Epithelial cell of esophagus (primary cell): ENCODE results near the gene ATP7B.
"Not testable (repeated sequence)": the region's sequence is repeated elsewhere in the genome, so short reads cannot be mapped to it uniquely, and the experiment has no call there.

ENCODE experiments used
- DNase-seq: peaks from one replicate; pipeline ENCODE4 v3.0.0; 2010; ENCODE audit warnings: low read depth
- H3K4me3 ChIP-seq: 2 replicates; pipeline ENCODE4 v1.5.1; 2011; ENCODE audit warnings: mild to moderate bottlenecking, low read length, control low read depth
- TF ChIP-seq, protein P1 (sequence below): IDR thresholded peaks from 2 replicates; pipeline ENCODE4 v1.5.1; 2011; ENCODE audit warnings: low read depth, mild to moderate bottlenecking, low read length, control low read depth, inconsistent platforms; ENCODE audit not compliant: insufficient read depth; ENCODE audit errors: missing control alignments

The ATP7B gene

DNA sequence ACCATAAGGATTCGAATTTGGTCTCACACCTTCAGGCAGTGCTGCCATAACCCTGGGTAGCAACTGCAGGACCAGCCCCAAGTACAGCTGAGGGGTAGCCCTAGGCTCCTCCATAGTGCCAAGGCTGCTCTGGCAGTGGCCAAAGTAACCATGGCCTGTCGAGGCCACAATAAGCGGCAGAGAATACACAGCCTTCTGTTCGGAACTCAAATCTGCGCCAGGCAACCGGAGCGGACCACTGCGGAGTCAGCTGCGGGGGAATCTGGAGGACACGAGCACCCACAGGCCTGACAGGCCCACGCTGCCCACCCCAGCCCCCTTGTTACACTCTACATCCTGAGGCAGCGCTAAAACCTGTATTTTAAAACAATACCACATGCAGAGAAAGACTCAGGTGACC is 100.7 kb downstream of the ATP7B start:
- H3K4me3 ChIP-seq: no peak overlapping the region
- no peak for DNase-seq
- TF ChIP-seq, protein P1, sequence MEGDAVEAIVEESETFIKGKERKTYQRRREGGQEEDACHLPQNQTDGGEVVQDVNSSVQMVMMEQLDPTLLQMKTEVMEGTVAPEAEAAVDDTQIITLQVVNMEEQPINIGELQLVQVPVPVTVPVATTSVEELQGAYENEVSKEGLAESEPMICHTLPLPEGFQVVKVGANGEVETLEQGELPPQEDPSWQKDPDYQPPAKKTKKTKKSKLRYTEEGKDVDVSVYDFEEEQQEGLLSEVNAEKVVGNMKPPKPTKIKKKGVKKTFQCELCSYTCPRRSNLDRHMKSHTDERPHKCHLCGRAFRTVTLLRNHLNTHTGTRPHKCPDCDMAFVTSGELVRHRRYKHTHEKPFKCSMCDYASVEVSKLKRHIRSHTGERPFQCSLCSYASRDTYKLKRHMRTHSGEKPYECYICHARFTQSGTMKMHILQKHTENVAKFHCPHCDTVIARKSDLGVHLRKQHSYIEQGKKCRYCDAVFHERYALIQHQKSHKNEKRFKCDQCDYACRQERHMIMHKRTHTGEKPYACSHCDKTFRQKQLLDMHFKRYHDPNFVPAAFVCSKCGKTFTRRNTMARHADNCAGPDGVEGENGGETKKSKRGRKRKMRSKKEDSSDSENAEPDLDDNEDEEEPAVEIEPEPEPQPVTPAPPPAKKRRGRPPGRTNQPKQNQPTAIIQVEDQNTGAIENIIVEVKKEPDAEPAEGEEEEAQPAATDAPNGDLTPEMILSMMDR: no peak

DNA sequence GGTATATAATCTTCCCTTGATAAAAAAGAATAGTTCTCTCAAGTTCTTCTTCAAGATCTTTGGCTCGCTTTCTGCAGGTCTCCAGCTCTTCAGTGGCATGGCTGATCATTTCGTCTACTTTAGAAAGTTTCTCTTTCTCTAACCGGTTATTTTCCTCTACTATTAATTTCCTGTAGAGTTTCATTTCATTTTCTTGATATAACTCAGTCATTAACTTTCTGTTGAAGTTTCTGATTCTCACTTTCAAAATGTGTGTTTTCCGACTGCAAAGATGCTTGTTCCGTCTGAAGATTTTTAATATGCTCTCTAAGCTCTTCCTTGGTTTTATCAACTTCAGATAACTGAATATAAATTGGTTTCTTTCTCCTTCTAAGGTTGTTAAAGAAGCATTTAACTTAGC is 102.0 kb downstream of the ATP7B start:
- not testable (repeated sequence) for DNase-seq, H3K4me3 ChIP-seq

DNA sequence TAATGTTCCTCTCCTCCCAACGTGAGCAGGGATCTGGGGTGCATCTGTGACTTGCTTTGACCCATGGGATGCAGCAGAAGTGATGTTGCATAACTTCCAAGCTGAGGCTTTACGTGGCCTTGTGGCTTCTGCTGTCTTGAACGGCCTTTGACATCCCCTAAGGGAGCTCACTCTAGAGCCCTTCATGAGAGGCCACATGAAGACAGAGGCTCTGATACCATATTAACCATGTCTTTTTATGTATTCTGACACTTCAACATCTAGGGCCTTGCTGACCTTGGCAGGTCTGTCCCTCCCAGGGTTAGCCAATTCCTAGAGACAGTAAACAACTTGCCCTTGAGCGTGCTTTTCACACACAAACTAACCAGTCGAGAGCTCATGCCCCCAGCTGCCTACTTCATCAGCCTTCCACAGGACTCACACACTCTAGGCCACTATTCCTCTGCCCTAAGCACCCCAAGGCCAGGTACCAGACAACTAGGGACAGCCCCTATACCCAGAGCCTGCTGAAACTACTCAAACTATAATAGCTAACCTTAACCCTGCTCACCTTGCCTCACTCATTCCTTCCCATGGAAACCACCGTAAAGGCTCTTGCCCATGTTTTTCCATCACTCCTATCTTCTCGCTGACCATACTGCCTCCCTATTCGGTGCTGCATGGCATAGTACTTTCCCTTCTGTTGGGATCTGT is 104.1 kb downstream of the ATP7B start:
- no peak overlapping the region for H3K4me3 ChIP-seq
- TF ChIP-seq, protein P1: no peak
- DNase-seq: no peak

DNA sequence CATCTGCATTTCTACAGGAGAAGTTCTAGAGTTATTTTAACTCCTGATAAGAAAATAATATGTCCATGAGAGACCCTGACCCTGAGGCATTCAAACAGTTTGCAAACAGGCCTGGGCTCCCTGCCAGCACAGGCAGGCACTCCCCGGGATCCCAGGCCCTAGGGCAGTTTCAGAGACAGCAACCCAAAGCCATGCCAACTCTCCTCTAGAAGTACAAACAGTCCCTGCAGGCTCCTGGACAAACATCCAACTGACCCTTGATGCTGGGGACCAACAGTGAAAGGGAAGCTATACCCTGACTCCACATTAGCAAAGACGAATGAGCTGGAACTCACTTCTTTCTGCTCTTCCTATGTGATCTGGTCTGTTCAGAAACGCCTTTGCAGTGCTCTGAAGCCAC is 104.7 kb downstream of the ATP7B start:
- TF ChIP-seq, protein P1: no peak
- H3K4me3 ChIP-seq: no peak overlapping the region
- no peak for DNase-seq

DNA sequence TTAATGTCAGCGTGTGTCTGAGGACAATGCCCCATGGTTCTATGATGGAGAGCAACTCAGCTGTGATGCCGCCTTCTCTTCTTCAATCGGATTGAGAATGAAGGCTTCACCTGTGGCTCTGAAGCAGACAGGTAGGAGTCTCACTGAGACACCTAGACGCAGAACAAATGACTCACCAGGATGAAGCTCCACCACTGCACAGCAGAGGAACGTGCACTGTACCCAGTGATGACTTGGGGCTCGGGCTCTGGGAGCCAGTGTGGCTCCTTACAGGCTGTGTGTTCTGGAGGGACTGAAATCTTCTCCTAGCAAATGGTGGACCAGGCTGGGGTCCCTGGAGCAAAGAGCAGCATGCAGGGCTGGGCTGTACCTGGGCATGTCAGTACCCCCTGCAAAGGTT is 105.5 kb downstream of the ATP7B start:
- TF ChIP-seq, protein P1: peak; percentile 8
- peak; percentile 47 for DNase-seq
- no peak overlapping the region for H3K4me3 ChIP-seq

DNA sequence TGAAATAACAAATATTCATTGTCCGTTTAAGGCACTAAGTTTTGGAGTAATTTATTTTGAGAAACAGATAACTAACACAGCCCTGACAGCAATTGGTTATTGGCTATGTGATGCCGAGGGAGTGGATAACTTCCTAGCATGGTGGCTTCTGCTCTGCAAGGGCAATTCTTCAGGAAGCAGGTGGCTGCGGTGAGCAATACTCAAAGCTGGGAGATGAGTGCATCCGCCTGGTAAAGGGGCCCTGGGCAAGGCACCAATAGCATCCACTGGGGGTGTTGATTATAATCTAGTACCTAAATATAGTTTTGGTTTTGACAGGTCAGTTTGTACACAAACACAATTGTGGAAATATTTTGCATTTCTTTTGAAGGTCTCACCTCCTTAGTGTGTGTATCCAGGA is 108.5 kb downstream of the ATP7B start:
- TF ChIP-seq, protein P1: no peak
- DNase-seq: no peak
- no peak overlapping the region for H3K4me3 ChIP-seq

DNA sequence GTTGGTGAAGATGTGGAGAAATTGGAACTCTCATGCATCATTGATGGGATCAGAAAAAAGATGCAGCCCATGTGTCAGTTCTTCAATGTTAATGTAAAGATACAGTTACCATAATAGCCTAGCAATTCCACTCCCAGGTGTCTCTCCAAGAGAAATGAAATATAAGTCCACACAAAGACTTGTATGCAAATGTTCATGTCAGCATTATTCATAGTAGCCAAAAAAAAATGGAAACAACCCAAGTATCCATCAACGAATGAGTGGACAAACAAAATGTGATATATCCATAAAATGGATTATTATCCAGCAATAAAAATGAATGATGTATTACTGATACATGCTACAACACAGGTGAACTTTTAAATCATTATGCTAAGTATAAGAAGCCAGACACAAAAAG is 110.8 kb downstream of the ATP7B start:
- TF ChIP-seq, protein P1: no peak
- DNase-seq: no peak
- no peak overlapping the region for H3K4me3 ChIP-seq
